MCF 10A (cell line): ENCODE results near the gene AIRE. TPM values are rescaled to one million over a fixed set of nuclear protein-coding genes. Genes with fewer than 3 reads are reported as not detected.
A peak's percentile ranks its signal among the peaks of the same experiment; 100 is the strongest.
"Not testable (repeated sequence)": the region's sequence is repeated elsewhere in the genome, so short reads cannot be mapped to it uniquely, and the experiment has no call there.

Source experiments
- BruUV-seq: library from RNA; stranded (reverse); fragments of 400-500 nt; replicated peaks from 2 replicates; lab custom pipeline; 2021; lab: Mats Ljungman, UMichigan
- CTCF ChIA-PET: fragments of 300-600 bp; sonication (Branson Sonifier 250); formaldehyde crosslinking; extraction: SDS; loops from one replicate; lab custom pipeline; 2021; ENCODE audit warnings: antibody characterized with exemption, inconsistent platforms; lab: Yijun Ruan, JAX
- POLR2A ChIA-PET: fragments of 300-600, 350-650 bp; sonication (Branson Sonifier 250); formaldehyde crosslinking; extraction: SDS; loops from one replicate; lab custom pipeline; 2020; ENCODE audit warnings: antibody characterized with exemption, inconsistent platforms; lab: Yijun Ruan, JAX
- DNase-seq: peaks from one replicate; pipeline ENCODE4 v3.0.0-alpha.2; 2018; ENCODE audit not compliant: unreplicated experiment
- H3K27ac Mint-ChIP-seq: one replicate; pipeline ENCODE4 v1.8.0; 2022; ENCODE audit warnings: mild to moderate bottlenecking, low read depth, mixed read lengths; ENCODE audit not compliant: unreplicated experiment
- H3K27me3 Mint-ChIP-seq: one replicate; pipeline ENCODE4 v1.8.0; 2022; ENCODE audit warnings: mixed read lengths; ENCODE audit not compliant: insufficient read depth, unreplicated experiment
- H3K36me3 Mint-ChIP-seq: one replicate; pipeline ENCODE4 v1.8.0; 2022; ENCODE audit warnings: mild to moderate bottlenecking, moderate library complexity, mixed read lengths; ENCODE audit not compliant: insufficient read depth, unreplicated experiment
- H3K4me1 Mint-ChIP-seq: one replicate; pipeline ENCODE4 v1.8.0; 2022; ENCODE audit warnings: mixed read lengths; ENCODE audit not compliant: insufficient read depth, unreplicated experiment
- H3K4me3 Mint-ChIP-seq: one replicate; pipeline ENCODE4 v1.8.0; 2022; ENCODE audit warnings: mild to moderate bottlenecking, moderate library complexity, mixed read lengths; ENCODE audit not compliant: unreplicated experiment
- H3K9me3 Mint-ChIP-seq: one replicate; pipeline ENCODE4 v1.8.0; 2022; ENCODE audit warnings: mixed read lengths; ENCODE audit not compliant: unreplicated experiment
- intact Hi-C: fragments of 100-400 bp; cut with micrococcal nuclease; formaldehyde crosslinking; loops from 2 replicates; pipeline ENCODE4 v1.14.1; 2022
- total RNA-seq: library from RNA; stranded (reverse); gene quantifications from 2 replicates; pipeline ENCODE4 v1.2.3, GENCODE V29; 2022
- TF ChIP-seq, protein P1 (sequence below): fragments of 200-600 bp; IDR thresholded peaks from one replicate; pipeline ENCODE4 v1.8.0; 2022; ENCODE audit warnings: antibody characterized with exemption, mild to moderate bottlenecking; ENCODE audit not compliant: unreplicated experiment

Gene AIRE
- total RNA-seq, 1 experiment from 2014 or later: not detected

GRCh38 chr21:44337941-44338895 lies 52.5 kb downstream of the AIRE start:
- CTCF ChIA-PET: interaction anchor here (0.7 to 1.6 kb wide), 4 partner anchors 12 to 382 kb away, joined by 3 to 8 read pairs (median 4); no protein-coding TSS in a partner anchor

GRCh38 chr21:44338971-44339910 lies 53.6 kb downstream of the AIRE start, which contains the start of gene CFAP410:
Gene CFAP410, minus strand, starts transcription at chr21:44339390. Its CDS starts 196 bp downstream, at chr21:44339194.
- intact Hi-C loops: no loop called here
- ChIA-PET POLR2A (interaction anchor here (0.6 to 2.5 kb wide), 18 partner anchors 10 to 870 kb away, joined by 3 to 10 read pairs (median 3); partner anchors contain the start of genes PFKL and TRPM2), CTCF (interaction anchor here (0.7 to 1.8 kb wide), 3 partner anchors 13 to 381 kb away, joined by 3 to 5 read pairs (median 5); no protein-coding TSS in a partner anchor)
- no peaks in the 10 kb centered on the region for H3K9me3 Mint-ChIP-seq
- H3K27me3 Mint-ChIP-seq: no peaks in the 10 kb centered on the region
- peaks cover 5% of the 10 kb centered on the region for H3K36me3 Mint-ChIP-seq
- DNase-seq: peak; percentile 89
- H3K4me1 Mint-ChIP-seq: peaks cover 4% of the 10 kb centered on the region
- peak within 1 kb of the TSS; percentile 87 for H3K4me3 Mint-ChIP-seq
- TF ChIP-seq, protein P1, sequence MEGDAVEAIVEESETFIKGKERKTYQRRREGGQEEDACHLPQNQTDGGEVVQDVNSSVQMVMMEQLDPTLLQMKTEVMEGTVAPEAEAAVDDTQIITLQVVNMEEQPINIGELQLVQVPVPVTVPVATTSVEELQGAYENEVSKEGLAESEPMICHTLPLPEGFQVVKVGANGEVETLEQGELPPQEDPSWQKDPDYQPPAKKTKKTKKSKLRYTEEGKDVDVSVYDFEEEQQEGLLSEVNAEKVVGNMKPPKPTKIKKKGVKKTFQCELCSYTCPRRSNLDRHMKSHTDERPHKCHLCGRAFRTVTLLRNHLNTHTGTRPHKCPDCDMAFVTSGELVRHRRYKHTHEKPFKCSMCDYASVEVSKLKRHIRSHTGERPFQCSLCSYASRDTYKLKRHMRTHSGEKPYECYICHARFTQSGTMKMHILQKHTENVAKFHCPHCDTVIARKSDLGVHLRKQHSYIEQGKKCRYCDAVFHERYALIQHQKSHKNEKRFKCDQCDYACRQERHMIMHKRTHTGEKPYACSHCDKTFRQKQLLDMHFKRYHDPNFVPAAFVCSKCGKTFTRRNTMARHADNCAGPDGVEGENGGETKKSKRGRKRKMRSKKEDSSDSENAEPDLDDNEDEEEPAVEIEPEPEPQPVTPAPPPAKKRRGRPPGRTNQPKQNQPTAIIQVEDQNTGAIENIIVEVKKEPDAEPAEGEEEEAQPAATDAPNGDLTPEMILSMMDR: no peak
- H3K27ac Mint-ChIP-seq: peak within 1 kb of the TSS; percentile 95
- TSS peak; percentile 82 for BruUV-seq

More at GRCh38 chr21:44337941-44338895, 52.5 kb downstream of the AIRE start:
- peak overlapping the region; percentile 57 for H3K4me3 Mint-ChIP-seq
- intact Hi-C loops: no loop called here
- H3K4me1 Mint-ChIP-seq: peaks cover 4% of the 10 kb centered on the region
- peak; percentile 41 for DNase-seq
- BruUV-seq: no TSS peak
- TF ChIP-seq, protein P1: no peak
- POLR2A ChIA-PET: interaction anchor here (0.6 to 2.5 kb wide), 16 partner anchors 9 to 535 kb away, joined by 3 to 10 read pairs (median 3); partner anchors contain the start of gene PFKL
- no peak overlapping the region for H3K27ac Mint-ChIP-seq
- H3K36me3 Mint-ChIP-seq: peaks cover 9% of the 10 kb centered on the region
- H3K27me3 Mint-ChIP-seq: no peaks in the 10 kb centered on the region
- H3K9me3 Mint-ChIP-seq: no peaks in the 10 kb centered on the region

GRCh38 chr21:44341726-44342458 lies 56.2 kb downstream of the AIRE start:
- CTCF ChIA-PET: interaction anchor here (1.9 kb wide), 1 partner anchor 138 kb away, joined by 4 read pairs; no protein-coding TSS in a partner anchor
- BruUV-seq, H3K27me3 Mint-ChIP-seq, H3K4me3 Mint-ChIP-seq, H3K36me3 Mint-ChIP-seq, H3K4me1 Mint-ChIP-seq, H3K27ac Mint-ChIP-seq, H3K9me3 Mint-ChIP-seq, intact Hi-C loops, DNase-seq: not testable (repeated sequence)
- POLR2A ChIA-PET: interaction anchor here (0.8 kb wide), 1 partner anchor 12 kb away, joined by 3 read pairs; the partner anchor contains the start of gene TRPM2

GRCh38 chr21:44342981-44343380 lies 57.3 kb downstream of the AIRE start:
- POLR2A ChIA-PET: interaction anchor here (0.6 kb wide), 1 partner anchor 133 kb away, joined by 3 read pairs; no protein-coding TSS in a partner anchor
- H3K4me3 Mint-ChIP-seq, H3K9me3 Mint-ChIP-seq, H3K27me3 Mint-ChIP-seq, H3K4me1 Mint-ChIP-seq, intact Hi-C loops, DNase-seq, H3K27ac Mint-ChIP-seq, BruUV-seq, H3K36me3 Mint-ChIP-seq: not testable (repeated sequence)
- CTCF ChIA-PET: interaction anchor here (0.5 to 0.6 kb wide), 2 partner anchors 86 to 563 kb away, joined by 3 to 4 read pairs; no protein-coding TSS in a partner anchor
